ENCODE data around the gene TBC1D22B. TPM values are rescaled to one million over a fixed set of nuclear protein-coding genes. Genes with fewer than 3 reads are reported as not detected.

Gene TBC1D22B
- total RNA-seq, 1 experiment from 2014 or later = 12.9 TPM

DNA sequence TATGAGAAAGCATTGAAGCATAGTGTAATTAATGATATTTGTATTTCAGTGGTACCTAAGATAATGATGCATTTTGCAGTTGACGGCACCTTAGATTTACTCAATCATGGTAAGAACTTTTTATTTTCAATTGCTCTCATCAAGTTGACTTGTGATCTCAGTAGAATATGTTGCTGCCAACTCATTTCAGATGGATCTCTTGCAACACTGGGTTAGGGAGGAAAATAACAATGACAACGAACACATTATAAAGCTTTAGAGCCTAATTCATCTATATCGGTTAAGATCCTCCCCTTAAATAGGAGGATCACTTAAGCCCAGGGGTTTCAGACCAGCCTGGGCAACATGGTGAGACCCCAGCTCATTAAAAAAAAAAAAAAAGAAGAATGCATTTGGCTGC, 18.0 kb upstream of the TBC1D22B start:
- Histone ChIP-seq H2BK5ac (ENCODE audit: insufficient read length, low read length) (no peak overlapping the region), H3K4ac (ENCODE audit: low read depth, low read length) (no peak overlapping the region), H3K23me2 (ENCODE audit: insufficient read length, low read depth, low read length, poor library complexity, severe bottlenecking) (no peaks in the 10 kb centered on the region), H2AFZ (ENCODE audit: low read length) (no peak overlapping the region), H3K79me1 (ENCODE audit: insufficient read depth, low read depth, low read length, poor library complexity, severe bottlenecking) (no peaks in the 10 kb centered on the region), H4K8ac (replicated peaks; ENCODE audit: insufficient read length, low read depth, low read length) (no peak overlapping the region), H2BK20ac (ENCODE audit: low read depth, low read length, poor library complexity, severe bottlenecking) (no peak overlapping the region), H3K9me3 (ENCODE audit: control insufficient read depth, low read depth, low read length) (no peaks in the 10 kb centered on the region), H3T11ph (ENCODE audit: low read length) (no peak overlapping the region), H3K4me2 (ENCODE audit: insufficient read depth, insufficient read length, low read length) (no peak overlapping the region), H3K4me1 (ENCODE audit: insufficient read depth, low read length) (no peaks in the 10 kb centered on the region), H2BK12ac (ENCODE audit: insufficient read length, low read depth, low read length) (no peak overlapping the region), H3K56ac (ENCODE audit: insufficient read length, low read depth, low read length) (no peak overlapping the region), H3K27ac (ENCODE audit: insufficient read length, low read depth, low read length) (no peak overlapping the region), H3K79me2 (ENCODE audit: insufficient read depth, low read length) (no peaks in the 10 kb centered on the region), H3K18ac (ENCODE audit: insufficient read length, low read depth, low read length) (no peak overlapping the region), H3K27me3 (ENCODE audit: insufficient read depth, low read length) (no peaks in the 10 kb centered on the region), H4K5ac (ENCODE audit: insufficient read length, low read depth, low read length) (no peak overlapping the region), H2AK5ac (ENCODE audit: insufficient read length, low read length) (no peak overlapping the region), H4K91ac (ENCODE audit: insufficient read length, low read depth, low read length) (no peak overlapping the region), H2BK15ac (ENCODE audit: low read depth, low read length) (no peak overlapping the region), H4K20me1 (ENCODE audit: control insufficient read depth, insufficient read depth, insufficient read length) (no peaks in the 10 kb centered on the region), H3K9ac (ENCODE audit: extremely low read depth, insufficient read length, low read length) (no peak overlapping the region), H3K23ac (ENCODE audit: insufficient read length, low read depth, low read length) (no peak overlapping the region), H3K14ac (ENCODE audit: insufficient read depth, low read length) (no peak overlapping the region), H2BK120ac (ENCODE audit: low read depth, low read length, poor library complexity, severe bottlenecking) (no peak overlapping the region)
- TF ChIP-seq, protein P1, sequence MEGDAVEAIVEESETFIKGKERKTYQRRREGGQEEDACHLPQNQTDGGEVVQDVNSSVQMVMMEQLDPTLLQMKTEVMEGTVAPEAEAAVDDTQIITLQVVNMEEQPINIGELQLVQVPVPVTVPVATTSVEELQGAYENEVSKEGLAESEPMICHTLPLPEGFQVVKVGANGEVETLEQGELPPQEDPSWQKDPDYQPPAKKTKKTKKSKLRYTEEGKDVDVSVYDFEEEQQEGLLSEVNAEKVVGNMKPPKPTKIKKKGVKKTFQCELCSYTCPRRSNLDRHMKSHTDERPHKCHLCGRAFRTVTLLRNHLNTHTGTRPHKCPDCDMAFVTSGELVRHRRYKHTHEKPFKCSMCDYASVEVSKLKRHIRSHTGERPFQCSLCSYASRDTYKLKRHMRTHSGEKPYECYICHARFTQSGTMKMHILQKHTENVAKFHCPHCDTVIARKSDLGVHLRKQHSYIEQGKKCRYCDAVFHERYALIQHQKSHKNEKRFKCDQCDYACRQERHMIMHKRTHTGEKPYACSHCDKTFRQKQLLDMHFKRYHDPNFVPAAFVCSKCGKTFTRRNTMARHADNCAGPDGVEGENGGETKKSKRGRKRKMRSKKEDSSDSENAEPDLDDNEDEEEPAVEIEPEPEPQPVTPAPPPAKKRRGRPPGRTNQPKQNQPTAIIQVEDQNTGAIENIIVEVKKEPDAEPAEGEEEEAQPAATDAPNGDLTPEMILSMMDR (conservative IDR thresholded peaks at IDR 0.05) = no peak
- H3K9me3 Mint-ChIP-seq = no peaks in the 10 kb centered on the region
- no peaks in the 10 kb centered on the region for H3K36me3 Mint-ChIP-seq (ENCODE audit: insufficient read depth in 1 of 3, low read depth in 3 of 3)
- no peak overlapping the region for H3K27ac Mint-ChIP-seq
- H3K27me3 Mint-ChIP-seq (ENCODE audit: low read depth) = no peaks in the 10 kb centered on the region; the same call in 1 of the 2 replicates
- no peak for DNase-seq
- no peak overlapping the region for H3K4me3 Mint-ChIP-seq
- peaks cover 3 to 8% of the 10 kb centered on the region in 2 experiments; a peak in 3 of 4 replicates for H3K4me1 Mint-ChIP-seq
- WGBS (ENCODE audit: extremely low coverage, insufficient read length, low lambda C conversion rate) = no CpG with 5 or more reads among the region's 3 CpGs
